HCT116 (cell line): ENCODE measurements around the gene AHCTF1. TPM values are rescaled to one million over a fixed set of nuclear protein-coding genes. Genes with fewer than 3 reads are reported as not detected.

Experiments
- ATAC-seq: fragments of 200-7000 bp; cut with Tn5 transposase; 2 replicates; pipeline ENCODE4 v1.9.1; 2020; ENCODE audit warnings: mild to moderate bottlenecking, moderate library complexity
- BruUV-seq: library from RNA; stranded (reverse); fragments of 400-500 nt; replicated peaks from 2 replicates; lab custom pipeline; 2021; lab: Mats Ljungman, UMichigan
- CTCF ChIA-PET: fragments of 300-600 bp; sonication (Branson Sonifier 250); formaldehyde crosslinking; loops from one replicate; lab custom pipeline; 2021; ENCODE audit warnings: antibody characterized with exemption; lab: Charles Lee
- POLR2A ChIA-PET: fragments of 300-600, 350-600 bp; sonication (Branson Sonifier 250); formaldehyde crosslinking; loops from one replicate; lab custom pipeline; 2021; ENCODE audit warnings: antibody characterized with exemption; lab: Charles Lee
- RAD21 ChIA-PET, 2 experiments: fragments of 300-600 bp; sonication (Branson Sonifier 250); formaldehyde crosslinking; loops; one replicate each; lab custom pipeline; 2023; ENCODE audit warnings: low total read pairs in 2 of 2; ENCODE audit not compliant: uncharacterized antibody in 2 of 2, unreplicated experiment in 2 of 2, low non-redundant PET in 1 of 2; lab: Charles Lee
- DNase-seq: peaks from one replicate; pipeline ENCODE4 v3.0.0-alpha.2; 2010; ENCODE audit warnings: low read depth, low spot score
- H2AFZ ChIP-seq: fragments of 200-600 bp; shearing (Covaris generic), sonication (generic); 2 replicates; pipeline ENCODE4 v1.6.1; 2017; ENCODE audit warnings: low read depth, mixed run types, mixed read lengths, antibody characterized with exemption, low read length; ENCODE audit not compliant: poor library complexity, severe bottlenecking
- H3K27ac ChIP-seq: 2 replicates; pipeline ENCODE4 v1.5.1; 2012; ENCODE audit warnings: low read depth, low read length
- H3K27me3 ChIP-seq: fragments of 200-600 bp; sonication (generic); 2 replicates; pipeline ENCODE4 v1.6.1; 2016; ENCODE audit warnings: mixed run types, low read length, mixed read lengths; ENCODE audit not compliant: insufficient read depth
- H3K36me3 ChIP-seq, 2 experiments: fragments of 200-500 bp in 1 of 2; fragments of 200-600 bp in 1 of 2; sonication (Bioruptor generic) in 1 of 2; sonication (generic) in 1 of 2; 2 replicates each; pipeline versions ENCODE4 v1.5.1 to v1.6.1; 2014 to 2016; ENCODE audit warnings: low read length in 2 of 2, inconsistent platforms in 1 of 2, mixed read lengths in 1 of 2, mixed run types in 1 of 2; ENCODE audit not compliant: insufficient read depth in 2 of 2, control insufficient read depth in 1 of 2
- H3K4me1 ChIP-seq, 2 experiments: fragments of 200-600 bp in 1 of 2; sonication (generic) in 1 of 2; 2 replicates each; pipeline versions ENCODE4 v1.5.1 to v1.6.1; 2012 to 2017; ENCODE audit warnings: low read length in 2 of 2, inconsistent platforms in 1 of 2, mild to moderate bottlenecking in 1 of 2, mixed read lengths in 1 of 2, mixed run types in 1 of 2, moderate library complexity in 1 of 2; ENCODE audit not compliant: insufficient read depth in 2 of 2, control insufficient read depth in 1 of 2
- H3K4me2 ChIP-seq: fragments of 200-600 bp; sonication (generic); 2 replicates; pipeline ENCODE4 v1.6.1; 2017; ENCODE audit warnings: mixed run types, low read length, mixed read lengths
- H3K4me3 ChIP-seq, 2 experiments: fragments of 200-600 bp in 1 of 2; sonication (generic) in 1 of 2; replicated peaks in 1 of 2; 2 replicates each; pipeline ENCODE4 v1.5.1; 2011 to 2016; ENCODE audit warnings: low read length in 2 of 2, control low read depth in 1 of 2, low read depth in 1 of 2, mild to moderate bottlenecking in 1 of 2, mixed read lengths in 1 of 2, mixed run types in 1 of 2
- H3K79me2 ChIP-seq: fragments of 200-600 bp; sonication (generic); 2 replicates; pipeline ENCODE4 v1.6.1; 2017; ENCODE audit warnings: mild to moderate bottlenecking, mixed run types, low read length, moderate library complexity, mixed read lengths; ENCODE audit not compliant: insufficient read depth
- H3K9ac ChIP-seq: fragments of 200-600 bp; sonication (generic); 2 replicates; pipeline ENCODE4 v1.6.1; 2016; ENCODE audit warnings: low read length, mixed read lengths
- H3K9me2 ChIP-seq: fragments of 200-600 bp; sonication (generic), shearing (Covaris generic); 2 replicates; pipeline ENCODE4 v1.6.1; 2017; ENCODE audit warnings: mixed run types, mild to moderate bottlenecking, moderate library complexity; ENCODE audit not compliant: insufficient read depth
- H3K9me3 ChIP-seq, 2 experiments: fragments of 200-500 bp in 1 of 2; fragments of 200-600 bp in 1 of 2; sonication (Bioruptor generic) in 1 of 2; sonication (generic) in 1 of 2; 2 replicates each; pipeline ENCODE4 v1.6.1; 2014 to 2017; ENCODE audit warnings: low read length in 2 of 2, mixed read lengths in 2 of 2, inconsistent platforms in 1 of 2, low read depth in 1 of 2, mild to moderate bottlenecking in 1 of 2, mixed run types in 1 of 2, moderate library complexity in 1 of 2; ENCODE audit not compliant: control insufficient read depth in 1 of 2, insufficient read depth in 1 of 2
- H4K20me1 ChIP-seq: fragments of 200-600 bp; sonication (generic), shearing (Covaris generic); 2 replicates; pipeline ENCODE4 v1.6.1; 2017; ENCODE audit warnings: mixed run types, mild to moderate bottlenecking, moderate library complexity; ENCODE audit not compliant: insufficient read depth
- CBX3 ChIP-seq: IDR thresholded peaks from 2 replicates; pipeline ENCODE4 v1.6.1; 2012; ENCODE audit warnings: low read depth
- POLR2AphosphoS5 ChIP-seq: IDR thresholded peaks from 2 replicates; pipeline ENCODE4 v1.6.1; 2011; ENCODE audit warnings: mild to moderate bottlenecking, low read depth, low read length, moderate library complexity
- SRF ChIP-seq: IDR thresholded peaks from 2 replicates; pipeline ENCODE4 v1.6.1; 2012; ENCODE audit warnings: low read depth
- YY1 ChIP-seq: IDR thresholded peaks from 2 replicates; pipeline ENCODE4 v1.6.1; 2011; ENCODE audit warnings: low read length, low read depth, moderate library complexity, mild to moderate bottlenecking; ENCODE audit not compliant: insufficient replicate concordance; ENCODE audit errors: extremely low read depth
- intact Hi-C: fragments of 100-400 bp; cut with micrococcal nuclease; formaldehyde crosslinking; loops from 2 replicates; pipeline ENCODE4 v1.10.0; 2022
- total RNA-seq: library from RNA; stranded (reverse); gene quantifications from one replicate; pipeline ENCODE4 v1.2.1, GENCODE V29; 2021; ENCODE audit not compliant: unreplicated experiment
- TF ChIP-seq, protein P1 (sequence below): IDR thresholded peaks from 2 replicates; pipeline ENCODE4 v1.6.1; 2012
- TF ChIP-seq, protein P2 (sequence below): IDR thresholded peaks from 2 replicates; pipeline ENCODE4 v1.6.1; 2012; ENCODE audit warnings: low read depth

Gene AHCTF1
- total RNA-seq, 1 experiment from 2014 or later: 56.2 TPM

DNA sequence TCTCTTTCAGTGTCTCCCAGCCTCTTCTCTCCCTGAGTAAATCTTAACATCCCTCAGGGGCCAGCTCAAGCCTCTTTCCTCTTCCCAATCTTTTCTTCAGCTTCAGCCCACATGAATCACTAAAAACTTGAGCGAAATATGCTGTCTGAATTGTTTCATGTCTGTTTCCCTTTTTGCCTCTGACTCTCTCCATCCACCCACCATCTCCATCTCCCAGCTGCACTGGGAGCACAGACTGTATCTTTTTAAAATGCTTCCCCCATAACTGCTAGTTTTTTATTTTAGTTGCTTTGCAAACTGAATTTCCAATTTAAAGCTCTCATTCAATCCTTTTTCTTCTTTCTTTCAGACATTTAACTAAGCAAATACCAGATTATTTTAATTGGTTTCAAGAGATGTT lies 3.0 kb upstream of the AHCTF1 start:
- ChIA-PET POLR2A (no interaction called here), RAD21 (no interaction called here), CTCF (no interaction called here)
- Histone ChIP-seq H2AFZ (no peak overlapping the region), H3K4me2 (no peak overlapping the region), H3K9me2 (no peaks in the 10 kb centered on the region), H3K36me3 (no peaks in the 10 kb centered on the region), H3K4me1 (peaks cover 8 to 12% of the 10 kb centered on the region in 2 experiments; a peak in 3 of 4 replicates), H3K9me3 (no peaks in the 10 kb centered on the region), H4K20me1 (no peaks in the 10 kb centered on the region), H3K27me3 (no peaks in the 10 kb centered on the region), H3K9ac (no peak overlapping the region), H3K27ac (no peak overlapping the region), H3K79me2 (peaks cover 14% of the 10 kb centered on the region), H3K4me3 (no peak overlapping the region)
- DNase-seq (no peak), ATAC-seq (no peak)
- TF ChIP-seq CBX3 (no peak), POLR2AphosphoS5 (no peak), SRF (no peak)
- TF ChIP-seq, protein P1, sequence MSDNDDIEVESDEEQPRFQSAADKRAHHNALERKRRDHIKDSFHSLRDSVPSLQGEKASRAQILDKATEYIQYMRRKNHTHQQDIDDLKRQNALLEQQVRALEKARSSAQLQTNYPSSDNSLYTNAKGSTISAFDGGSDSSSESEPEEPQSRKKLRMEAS: no peak
- no TSS peak for BruUV-seq
- intact Hi-C loops: no loop called here

DNA sequence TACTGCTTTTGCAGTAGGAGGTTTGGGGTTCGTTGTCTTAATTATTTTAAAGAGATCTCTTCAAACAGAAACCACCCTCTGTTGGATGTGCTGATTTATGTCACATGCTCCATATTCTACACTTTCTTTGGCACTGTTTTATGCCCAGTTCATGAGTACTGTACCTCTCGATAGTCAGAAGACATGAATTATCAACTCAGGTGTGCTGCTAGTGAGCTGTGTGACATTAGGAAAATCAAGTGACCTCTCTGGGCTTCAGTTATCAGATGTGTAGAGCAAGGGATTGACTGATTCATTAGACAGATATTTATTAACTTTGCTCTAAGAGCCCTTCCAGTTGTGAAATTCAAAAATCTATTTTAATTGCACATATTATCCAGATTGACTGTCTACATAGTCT lies 2.1 kb upstream of the AHCTF1 start:
- ChIA-PET CTCF (no interaction called here), POLR2A (no interaction called here)
- BruUV-seq: no TSS peak

More for the DNA sequence above, 2.1 kb upstream of the AHCTF1 start:
- RAD21 ChIA-PET: no interaction called here
- no peak for TF ChIP-seq YY1
- TF ChIP-seq, protein P2, sequence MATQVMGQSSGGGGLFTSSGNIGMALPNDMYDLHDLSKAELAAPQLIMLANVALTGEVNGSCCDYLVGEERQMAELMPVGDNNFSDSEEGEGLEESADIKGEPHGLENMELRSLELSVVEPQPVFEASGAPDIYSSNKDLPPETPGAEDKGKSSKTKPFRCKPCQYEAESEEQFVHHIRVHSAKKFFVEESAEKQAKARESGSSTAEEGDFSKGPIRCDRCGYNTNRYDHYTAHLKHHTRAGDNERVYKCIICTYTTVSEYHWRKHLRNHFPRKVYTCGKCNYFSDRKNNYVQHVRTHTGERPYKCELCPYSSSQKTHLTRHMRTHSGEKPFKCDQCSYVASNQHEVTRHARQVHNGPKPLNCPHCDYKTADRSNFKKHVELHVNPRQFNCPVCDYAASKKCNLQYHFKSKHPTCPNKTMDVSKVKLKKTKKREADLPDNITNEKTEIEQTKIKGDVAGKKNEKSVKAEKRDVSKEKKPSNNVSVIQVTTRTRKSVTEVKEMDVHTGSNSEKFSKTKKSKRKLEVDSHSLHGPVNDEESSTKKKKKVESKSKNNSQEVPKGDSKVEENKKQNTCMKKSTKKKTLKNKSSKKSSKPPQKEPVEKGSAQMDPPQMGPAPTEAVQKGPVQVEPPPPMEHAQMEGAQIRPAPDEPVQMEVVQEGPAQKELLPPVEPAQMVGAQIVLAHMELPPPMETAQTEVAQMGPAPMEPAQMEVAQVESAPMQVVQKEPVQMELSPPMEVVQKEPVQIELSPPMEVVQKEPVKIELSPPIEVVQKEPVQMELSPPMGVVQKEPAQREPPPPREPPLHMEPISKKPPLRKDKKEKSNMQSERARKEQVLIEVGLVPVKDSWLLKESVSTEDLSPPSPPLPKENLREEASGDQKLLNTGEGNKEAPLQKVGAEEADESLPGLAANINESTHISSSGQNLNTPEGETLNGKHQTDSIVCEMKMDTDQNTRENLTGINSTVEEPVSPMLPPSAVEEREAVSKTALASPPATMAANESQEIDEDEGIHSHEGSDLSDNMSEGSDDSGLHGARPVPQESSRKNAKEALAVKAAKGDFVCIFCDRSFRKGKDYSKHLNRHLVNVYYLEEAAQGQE: no peak
- H3K4me2 ChIP-seq: no peak overlapping the region
- no peaks in the 10 kb centered on the region for H3K9me3 ChIP-seq
- H3K4me3 ChIP-seq: no peak overlapping the region
- H2AFZ ChIP-seq: no peak overlapping the region
- no peak for ATAC-seq
- no peaks in the 10 kb centered on the region for H3K9me2 ChIP-seq
- H4K20me1 ChIP-seq: no peaks in the 10 kb centered on the region
- no peaks in the 10 kb centered on the region for H3K27me3 ChIP-seq
- peaks cover 23% of the 10 kb centered on the region for H3K79me2 ChIP-seq
- H3K9ac ChIP-seq: no peak overlapping the region
- intact Hi-C loops: no loop called here
- DNase-seq: no peak
- H3K4me1 ChIP-seq: peaks cover 8 to 12% of the 10 kb centered on the region in 2 experiments; a peak in 3 of 4 replicates
- 0 out of 4 replicates have a peak, but pooled peaks cover 0 to 2% of the 10 kb centered on the region in 2 experiments for H3K36me3 ChIP-seq
- no peak overlapping the region for H3K27ac ChIP-seq
